ENCODE results near the gene FLNB.

FLNB gene

GRCh38 chr3:58010562-58010961 is 2.3 kb downstream of the FLNB start:
- no peak for DNase-seq

- no peak for DNase-seq
Measured at GRCh38 chr3:58011580-58011979, 3.4 kb downstream of the FLNB start.

- no peak for DNase-seq
Measured at GRCh38 chr3:58012302-58012701, 4.1 kb downstream of the FLNB start.

- no peak for DNase-seq
Measured at GRCh38 chr3:58013099-58013498, 4.9 kb downstream of the FLNB start.

- no peak for DNase-seq
Measured at GRCh38 chr3:58013973-58014649, 5.9 kb downstream of the FLNB start.

- no peak for DNase-seq
Measured at GRCh38 chr3:58015520-58015915, 7.3 kb downstream of the FLNB start.

GRCh38 chr3:58016710-58017109 is 8.5 kb downstream of the FLNB start:
- DNase-seq = no peak

GRCh38 chr3:58018892-58019742 is 10.9 kb downstream of the FLNB start:
- no peak for DNase-seq

- no peak for DNase-seq
Measured at GRCh38 chr3:58020783-58021071, 12.5 kb downstream of the FLNB start.

GRCh38 chr3:58021072-58021959 is 13.1 kb downstream of the FLNB start:
- DNase-seq = peak; percentile 88

- DNase-seq = no peak
Measured at GRCh38 chr3:58021962-58022361, 13.7 kb downstream of the FLNB start.

GRCh38 chr3:58022490-58022889 is 14.3 kb downstream of the FLNB start:
- no peak for DNase-seq

- no peak for DNase-seq
Measured at GRCh38 chr3:58023531-58023930, 15.3 kb downstream of the FLNB start.

GRCh38 chr3:58025406-58025805 is 17.2 kb downstream of the FLNB start:
- no peak for DNase-seq

GRCh38 chr3:58025837-58026569 is 17.8 kb downstream of the FLNB start:
- DNase-seq = peak; percentile 82

GRCh38 chr3:58026598-58026997 is 18.4 kb downstream of the FLNB start:
- DNase-seq = no peak

GRCh38 chr3:58027704-58028317 is 19.6 kb downstream of the FLNB start:
- no peak for DNase-seq

GRCh38 chr3:58028902-58029301 is 20.7 kb downstream of the FLNB start:
- no peak for DNase-seq

- no peak for DNase-seq
Measured at GRCh38 chr3:58029842-58030584, 21.8 kb downstream of the FLNB start.

GRCh38 chr3:58032186-58032585 is 24.0 kb downstream of the FLNB start:
- DNase-seq = no peak

GRCh38 chr3:58034738-58035523 is 26.7 kb downstream of the FLNB start:
- DNase-seq = no peak
